ENCODE data around the gene DNAL4.

DNA sequence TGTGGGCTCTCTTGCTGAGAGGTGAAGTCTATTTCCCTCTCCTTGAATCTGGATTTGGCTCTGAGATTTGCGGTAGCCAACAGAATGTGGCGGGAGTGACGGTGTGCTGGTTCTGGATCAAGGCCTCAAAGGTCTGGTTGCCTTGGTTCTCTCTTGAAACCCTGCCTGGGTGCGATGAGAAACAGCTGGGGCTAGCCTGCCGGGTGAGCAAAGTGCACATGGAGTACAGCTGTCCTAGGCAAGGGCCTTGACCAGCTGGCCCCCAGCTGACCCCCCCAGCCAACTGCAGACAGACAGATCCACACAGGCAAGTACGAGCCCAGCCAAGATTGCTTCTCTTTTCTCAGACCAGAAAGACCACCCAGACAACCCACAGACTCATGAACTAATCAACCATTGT lies 49.0 kb downstream of the DNAL4 start:
- TF ChIP-seq, protein P1, sequence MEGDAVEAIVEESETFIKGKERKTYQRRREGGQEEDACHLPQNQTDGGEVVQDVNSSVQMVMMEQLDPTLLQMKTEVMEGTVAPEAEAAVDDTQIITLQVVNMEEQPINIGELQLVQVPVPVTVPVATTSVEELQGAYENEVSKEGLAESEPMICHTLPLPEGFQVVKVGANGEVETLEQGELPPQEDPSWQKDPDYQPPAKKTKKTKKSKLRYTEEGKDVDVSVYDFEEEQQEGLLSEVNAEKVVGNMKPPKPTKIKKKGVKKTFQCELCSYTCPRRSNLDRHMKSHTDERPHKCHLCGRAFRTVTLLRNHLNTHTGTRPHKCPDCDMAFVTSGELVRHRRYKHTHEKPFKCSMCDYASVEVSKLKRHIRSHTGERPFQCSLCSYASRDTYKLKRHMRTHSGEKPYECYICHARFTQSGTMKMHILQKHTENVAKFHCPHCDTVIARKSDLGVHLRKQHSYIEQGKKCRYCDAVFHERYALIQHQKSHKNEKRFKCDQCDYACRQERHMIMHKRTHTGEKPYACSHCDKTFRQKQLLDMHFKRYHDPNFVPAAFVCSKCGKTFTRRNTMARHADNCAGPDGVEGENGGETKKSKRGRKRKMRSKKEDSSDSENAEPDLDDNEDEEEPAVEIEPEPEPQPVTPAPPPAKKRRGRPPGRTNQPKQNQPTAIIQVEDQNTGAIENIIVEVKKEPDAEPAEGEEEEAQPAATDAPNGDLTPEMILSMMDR (IDR thresholded peaks at IDR 0.05; ENCODE audit: low read depth, low read length) = no peak
- no peak for TF ChIP-seq POLR2A (IDR thresholded peaks at IDR 0.05; ENCODE audit: extremely low read depth, insufficient read length)
- TF ChIP-seq, protein P2, sequence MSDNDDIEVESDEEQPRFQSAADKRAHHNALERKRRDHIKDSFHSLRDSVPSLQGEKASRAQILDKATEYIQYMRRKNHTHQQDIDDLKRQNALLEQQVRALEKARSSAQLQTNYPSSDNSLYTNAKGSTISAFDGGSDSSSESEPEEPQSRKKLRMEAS (IDR thresholded peaks at IDR 0.05; ENCODE audit: low read depth, low read length) = no peak

All from NB4 (cell line).